ENCODE measurements around the gene SLC27A6.
"Not testable (repeated sequence)": the region's sequence is repeated elsewhere in the genome, so short reads cannot be mapped to it uniquely, and the experiment has no call there.

The SLC27A6 gene

GRCh38 chr5:128965011-128965637 is at the start of gene SLC27A6:
SLC27A6 (plus strand) TSS chr5:128965488; CDS start chr5:128966138, 650 bp downstream.
- no peak for DNase-seq

- DNase-seq = no peak
Measured at GRCh38 chr5:128919542-128919941, 45.7 kb upstream of the SLC27A6 start.

- DNase-seq = no peak
Measured at GRCh38 chr5:128920345-128921215, 44.7 kb upstream of the SLC27A6 start.

- no peak for DNase-seq
Measured at GRCh38 chr5:128924299-128924698, 41.0 kb upstream of the SLC27A6 start.

GRCh38 chr5:128925973-128926372 is 39.3 kb upstream of the SLC27A6 start:
- no peak for DNase-seq

- DNase-seq = no peak
Measured at GRCh38 chr5:128927644-128928043, 37.6 kb upstream of the SLC27A6 start.

- DNase-seq = not testable (repeated sequence)
Measured at GRCh38 chr5:128932232-128932631, 33.1 kb upstream of the SLC27A6 start.

GRCh38 chr5:128943100-128943499 is 22.2 kb upstream of the SLC27A6 start:
- not testable (repeated sequence) for DNase-seq

- no peak for DNase-seq
Measured at GRCh38 chr5:128949847-128950546, 15.3 kb upstream of the SLC27A6 start.

GRCh38 chr5:128951301-128951700 is 14.0 kb upstream of the SLC27A6 start:
- DNase-seq = not testable (repeated sequence)

- no peak for DNase-seq
Measured at GRCh38 chr5:128956164-128956563, 9.1 kb upstream of the SLC27A6 start.

- no peak for DNase-seq
Measured at GRCh38 chr5:128962211-128962610, 3.1 kb upstream of the SLC27A6 start.

- DNase-seq = no peak
Measured at GRCh38 chr5:128965638-128966302, 482 bp downstream of the SLC27A6 start.

- DNase-seq = no peak
Measured at GRCh38 chr5:128966375-128966774, 1.1 kb downstream of the SLC27A6 start.

- DNase-seq = no peak
Measured at GRCh38 chr5:128966846-128967245, 1.6 kb downstream of the SLC27A6 start.

GRCh38 chr5:128973244-128973643 is 8.0 kb downstream of the SLC27A6 start:
- no peak for DNase-seq

GRCh38 chr5:128974567-128974966 is 9.3 kb downstream of the SLC27A6 start:
- DNase-seq = no peak

GRCh38 chr5:128979761-128980160 is 14.5 kb downstream of the SLC27A6 start:
- no peak for DNase-seq

GRCh38 chr5:128980917-128981316 is 15.6 kb downstream of the SLC27A6 start:
- no peak for DNase-seq

GRCh38 chr5:128984480-128984879 is 19.2 kb downstream of the SLC27A6 start:
- no peak for DNase-seq

- DNase-seq = no peak
Measured at GRCh38 chr5:128988476-128988875, 23.2 kb downstream of the SLC27A6 start.

- no peak for DNase-seq
Measured at GRCh38 chr5:129001841-129002526, 36.7 kb downstream of the SLC27A6 start.

GRCh38 chr5:129002527-129002842 is 37.2 kb downstream of the SLC27A6 start:
- DNase-seq = no peak

Data from activated CD8-positive, alpha-beta memory T cell treated with anti-CD3 and anti-CD28 coated beads for 24 hours (primary cell).